Endodermal cell (in vitro differentiated cells): ENCODE results near the gene GMNN. TPM values are rescaled to one million over a fixed set of nuclear protein-coding genes. Genes with fewer than 3 reads are reported as not detected.
"Not testable (repeated sequence)": the region's sequence is repeated elsewhere in the genome, so short reads cannot be mapped to it uniquely, and the experiment has no call there.

ENCODE experiments used
- DNase-seq: peaks from one replicate; pipeline ENCODE4 v3.0.0-alpha.2; 2017
- H3K27ac ChIP-seq: 2 replicates; pipeline ENCODE4 v1.5.1; 2013; ENCODE audit warnings: mild to moderate bottlenecking, low read depth, low read length, moderate library complexity
- H3K27me3 ChIP-seq: 2 replicates; pipeline ENCODE4 v1.6.1; 2013; ENCODE audit warnings: mild to moderate bottlenecking, low read length, moderate library complexity; ENCODE audit not compliant: insufficient read depth, control insufficient read depth, poor library complexity, severe bottlenecking
- H3K36me3 ChIP-seq: 2 replicates; pipeline ENCODE4 v1.7.0; 2013; ENCODE audit warnings: mild to moderate bottlenecking, low read length, moderate library complexity; ENCODE audit not compliant: control insufficient read depth, insufficient read depth
- H3K4me1 ChIP-seq: one replicate; pipeline ENCODE4 v1.7.0; 2013; ENCODE audit warnings: low read length; ENCODE audit not compliant: control insufficient read depth, insufficient read depth
- H3K4me3 ChIP-seq: 2 replicates; pipeline ENCODE4 v1.5.1; 2013; ENCODE audit warnings: mild to moderate bottlenecking, low read length, moderate library complexity
- H3K9ac ChIP-seq: 2 replicates; pipeline ENCODE4 v1.6.1; 2013; ENCODE audit warnings: mild to moderate bottlenecking, low read length, moderate library complexity; ENCODE audit not compliant: poor library complexity, severe bottlenecking; ENCODE audit errors: extremely low read depth
- H3K9me3 ChIP-seq: 2 replicates; pipeline ENCODE4 v1.6.1; 2013; ENCODE audit warnings: mild to moderate bottlenecking, low read length, moderate library complexity; ENCODE audit not compliant: control insufficient read depth
- H3K27ac Mint-ChIP-seq: 2 replicates; pipeline ENCODE4 v1.8.0; 2020; ENCODE audit warnings: mixed read lengths
- H3K27me3 Mint-ChIP-seq: 2 replicates; pipeline ENCODE4 v1.8.0; 2021; ENCODE audit warnings: mild to moderate bottlenecking, mixed read lengths; ENCODE audit not compliant: insufficient read depth
- H3K36me3 Mint-ChIP-seq: 2 replicates; pipeline ENCODE4 v1.8.0; 2020; ENCODE audit warnings: low read depth, mixed read lengths
- H3K4me1 Mint-ChIP-seq: 2 replicates; pipeline ENCODE4 v1.8.0; 2020; ENCODE audit warnings: mixed read lengths
- H3K4me3 Mint-ChIP-seq: 2 replicates; pipeline ENCODE4 v1.8.0; 2020; ENCODE audit warnings: mild to moderate bottlenecking, moderate library complexity, mixed read lengths
- H3K9me3 Mint-ChIP-seq: 2 replicates; pipeline ENCODE4 v1.8.0; 2020; ENCODE audit warnings: mild to moderate bottlenecking, mixed read lengths
- WGBS, 2 experiments: methylation state at CpG; one replicate each; pipeline versions ENCODE4 v1.1.5 to v1.1.7; 2013; ENCODE audit warnings: missing lambda C conversion rate in 2 of 2, mixed read lengths in 1 of 2; ENCODE audit not compliant: insufficient coverage in 1 of 2, insufficient read length in 1 of 2; 5-methylcytosine and 5-hydroxymethylcytosine counted together
- total RNA-seq, 2 donors: library from RNA; stranded (reverse); fragmentation: NEBNext Ultra II Directional in 1 of 2; extraction: Animal tissue kit (Norgen Biotek cat#: 25700) in 1 of 2; gene quantifications; 2 replicates in 1 of 2; 3 replicates in 1 of 2; pipeline ENCODE4 v1.2.1, GENCODE V29; 2021
- TF ChIP-seq, protein P1 (sequence below): fragments of 200-600 bp; sonication (generic); conservative IDR thresholded peaks from 2 replicates; pipeline ENCODE4 v1.5.0; 2021; ENCODE audit warnings: antibody characterized with exemption, mild to moderate bottlenecking

GMNN gene
- total RNA-seq, 2 donors from 2014 or later, result 64.9 to 79.7 TPM

DNA sequence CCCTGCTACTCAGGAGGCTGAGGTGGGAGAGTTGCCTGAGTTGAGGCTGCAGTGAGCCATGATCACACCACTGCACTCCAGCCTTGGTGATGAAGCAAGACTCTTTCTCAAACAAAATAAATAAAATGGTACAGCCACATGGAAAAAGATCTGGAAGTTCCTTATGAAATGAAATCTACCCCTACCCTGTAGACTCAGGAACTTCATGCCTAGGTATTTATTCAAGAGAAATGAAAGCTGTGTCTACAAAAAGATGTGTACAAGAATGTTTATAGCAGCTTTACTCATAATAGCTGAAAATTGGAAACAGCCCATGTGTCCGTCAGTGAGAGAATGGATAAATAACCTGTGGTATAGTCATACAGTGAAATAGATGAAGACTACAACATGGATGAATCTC lies 40.6 kb upstream of the GMNN start:
- no peak overlapping the region for H3K4me3 ChIP-seq
- H3K9ac ChIP-seq, result no peak overlapping the region
- H3K36me3 ChIP-seq, result no peaks in the 10 kb centered on the region
- Mint-ChIP-seq H3K27ac (no peak overlapping the region), H3K4me3 (no peak overlapping the region), H3K9me3 (peaks cover 35% of the 10 kb centered on the region), H3K4me1 (no peaks in the 10 kb centered on the region), H3K27me3 (peaks cover 8% of the 10 kb centered on the region), H3K36me3 (peaks cover 9% of the 10 kb centered on the region)
- H3K27ac ChIP-seq, result no peak overlapping the region
- TF ChIP-seq, protein P1, sequence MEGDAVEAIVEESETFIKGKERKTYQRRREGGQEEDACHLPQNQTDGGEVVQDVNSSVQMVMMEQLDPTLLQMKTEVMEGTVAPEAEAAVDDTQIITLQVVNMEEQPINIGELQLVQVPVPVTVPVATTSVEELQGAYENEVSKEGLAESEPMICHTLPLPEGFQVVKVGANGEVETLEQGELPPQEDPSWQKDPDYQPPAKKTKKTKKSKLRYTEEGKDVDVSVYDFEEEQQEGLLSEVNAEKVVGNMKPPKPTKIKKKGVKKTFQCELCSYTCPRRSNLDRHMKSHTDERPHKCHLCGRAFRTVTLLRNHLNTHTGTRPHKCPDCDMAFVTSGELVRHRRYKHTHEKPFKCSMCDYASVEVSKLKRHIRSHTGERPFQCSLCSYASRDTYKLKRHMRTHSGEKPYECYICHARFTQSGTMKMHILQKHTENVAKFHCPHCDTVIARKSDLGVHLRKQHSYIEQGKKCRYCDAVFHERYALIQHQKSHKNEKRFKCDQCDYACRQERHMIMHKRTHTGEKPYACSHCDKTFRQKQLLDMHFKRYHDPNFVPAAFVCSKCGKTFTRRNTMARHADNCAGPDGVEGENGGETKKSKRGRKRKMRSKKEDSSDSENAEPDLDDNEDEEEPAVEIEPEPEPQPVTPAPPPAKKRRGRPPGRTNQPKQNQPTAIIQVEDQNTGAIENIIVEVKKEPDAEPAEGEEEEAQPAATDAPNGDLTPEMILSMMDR, result no peak
- peaks cover 28% of the 10 kb centered on the region for H3K9me3 ChIP-seq
- no peaks in the 10 kb centered on the region for H3K27me3 ChIP-seq
- H3K4me1 ChIP-seq, result no peaks in the 10 kb centered on the region
- 94 to 100% methylated on average over 1 of the region's 1 CpG for WGBS, 2 experiments
- DNase-seq, result no peak

DNA sequence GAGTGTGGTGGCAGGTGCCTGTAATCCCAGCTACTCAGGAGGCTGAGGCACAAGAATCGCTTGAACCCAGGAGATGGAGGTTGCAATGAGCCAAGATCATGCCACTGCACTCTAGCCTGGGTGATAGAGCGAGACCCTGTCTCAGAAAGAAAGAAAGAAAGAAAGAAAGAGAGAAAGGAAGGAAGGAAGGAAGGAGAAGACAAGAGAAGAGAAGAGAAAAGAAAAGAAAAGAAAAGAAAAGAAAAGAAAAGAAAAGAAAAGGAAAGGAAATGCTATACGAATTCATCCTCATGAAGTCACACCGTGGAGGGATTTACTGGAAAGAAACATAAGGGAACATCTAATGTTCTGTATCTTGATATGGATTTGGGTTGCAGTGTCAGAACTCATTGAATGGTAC lies 40.0 kb upstream of the GMNN start:
- H3K9me3 Mint-ChIP-seq, result peaks cover 32% of the 10 kb centered on the region
- H3K4me1 Mint-ChIP-seq, result not testable (repeated sequence)
- 94 to 95% methylated on average over 4 of the region's 4 CpGs for WGBS, 2 experiments

DNA sequence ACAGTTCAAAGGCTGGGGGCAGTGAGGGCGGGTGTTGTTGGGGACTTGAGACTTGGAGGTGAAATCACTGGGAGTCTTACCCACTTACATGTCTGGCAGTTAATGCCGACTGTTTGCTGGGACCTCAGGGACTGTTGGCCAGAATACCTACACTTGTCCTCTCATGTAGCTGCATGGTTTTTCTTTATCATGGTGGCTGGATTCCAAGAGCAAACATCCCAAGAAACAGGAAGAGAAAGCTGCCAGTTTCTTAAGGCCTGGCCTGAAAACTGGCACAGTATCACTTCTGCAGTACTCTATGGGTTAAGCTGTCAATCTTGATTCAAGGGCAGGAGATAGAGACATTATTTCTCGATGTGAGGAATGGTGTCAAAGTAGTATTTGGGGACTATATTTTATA lies 36.0 kb upstream of the GMNN start:
- H3K27me3 Mint-ChIP-seq, result peaks cover 4% of the 10 kb centered on the region
- H3K4me1 Mint-ChIP-seq, result no peaks in the 10 kb centered on the region
- H3K9me3 ChIP-seq, result no peaks in the 10 kb centered on the region
- 82 to 91% methylated on average over 3 of the region's 3 CpGs for WGBS, 2 experiments
- DNase-seq, result no peak
- no peak overlapping the region for H3K4me3 Mint-ChIP-seq
- TF ChIP-seq, protein P1, result no peak
- H3K36me3 ChIP-seq, result no peaks in the 10 kb centered on the region
- no peak overlapping the region for H3K4me3 ChIP-seq
- H3K27me3 ChIP-seq, result no peaks in the 10 kb centered on the region
- no peak overlapping the region for H3K9ac ChIP-seq
- no peak overlapping the region for H3K27ac Mint-ChIP-seq
- H3K4me1 ChIP-seq, result no peaks in the 10 kb centered on the region
- no peaks in the 10 kb centered on the region for H3K36me3 Mint-ChIP-seq
- no peak overlapping the region for H3K27ac ChIP-seq
- no peaks in the 10 kb centered on the region for H3K9me3 Mint-ChIP-seq

More for the DNA sequence above, 40.0 kb upstream of the GMNN start:
- H3K27ac ChIP-seq, H3K27ac Mint-ChIP-seq, H3K9ac ChIP-seq, H3K4me3 ChIP-seq, H3K4me1 ChIP-seq, H3K36me3 Mint-ChIP-seq, DNase-seq, H3K4me3 Mint-ChIP-seq, H3K27me3 ChIP-seq, H3K27me3 Mint-ChIP-seq, H3K36me3 ChIP-seq: not testable (repeated sequence)
- H3K9me3 ChIP-seq, result peaks cover 27% of the 10 kb centered on the region

DNA sequence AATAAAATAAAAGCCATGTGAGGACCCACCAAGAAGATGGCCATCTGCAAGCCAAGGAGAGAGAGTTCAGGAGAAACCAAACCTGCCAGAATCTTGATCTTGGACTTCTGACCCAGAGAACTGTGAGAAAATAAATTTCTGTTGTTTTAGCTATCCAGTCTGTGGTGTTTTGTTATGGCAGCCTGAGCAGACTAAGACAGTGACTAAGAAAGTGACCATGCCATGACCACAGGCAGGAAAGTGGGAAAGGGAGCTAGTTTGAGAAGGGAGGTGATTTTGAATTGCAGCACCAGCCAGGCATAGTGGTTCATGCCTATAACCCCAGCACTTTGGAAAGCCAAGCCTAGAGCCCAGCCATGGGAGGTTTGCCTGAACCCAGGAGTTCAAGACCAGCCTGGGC lies 33.9 kb upstream of the GMNN start:
- Histone ChIP-seq H3K4me1 (no peaks in the 10 kb centered on the region), H3K36me3 (no peaks in the 10 kb centered on the region), H3K27ac (no peak overlapping the region), H3K27me3 (no peaks in the 10 kb centered on the region), H3K9ac (no peak overlapping the region), H3K4me3 (no peak overlapping the region), H3K9me3 (no peaks in the 10 kb centered on the region)
- TF ChIP-seq, protein P1, result no peak
- Mint-ChIP-seq H3K27me3 (no peaks in the 10 kb centered on the region), H3K9me3 (no peaks in the 10 kb centered on the region), H3K4me1 (no peaks in the 10 kb centered on the region), H3K4me3 (no peak overlapping the region), H3K36me3 (no peaks in the 10 kb centered on the region), H3K27ac (no peak overlapping the region)
- DNase-seq, result no peak
